Smooth muscle cell (in vitro differentiated cells): ENCODE data around the gene SNX32. TPM values are rescaled to one million over a fixed set of nuclear protein-coding genes. Genes with fewer than 3 reads are reported as not detected.

ENCODE experiments used
- DNase-seq: peaks from one replicate; lab custom pipeline; 2025; ENCODE audit not compliant: unreplicated experiment; lab: John Stamatoyannopoulos, UW
- H2AFZ ChIP-seq: fragments of 200-600 bp; sonication (generic); 2 replicates; pipeline ENCODE4 v1.6.0; 2016; ENCODE audit warnings: antibody characterized with exemption, low read depth, mild to moderate bottlenecking
- H3F3A ChIP-seq: fragments of 200-600 bp; sonication (generic); 2 replicates; pipeline ENCODE4 v1.6.0; 2017; ENCODE audit warnings: antibody characterized with exemption, low read depth
- H3K27ac ChIP-seq: fragments of 200-600 bp; sonication (generic); 2 replicates; pipeline ENCODE4 v1.5.1; 2016; ENCODE audit warnings: low read depth, mild to moderate bottlenecking
- H3K27me3 ChIP-seq: fragments of 200-600 bp; sonication (generic); 2 replicates; pipeline ENCODE4 v1.6.1; 2016; ENCODE audit warnings: low read depth, mild to moderate bottlenecking
- H3K36me3 ChIP-seq: fragments of 200-600 bp; sonication (generic); 2 replicates; pipeline ENCODE4 v1.5.1; 2016; ENCODE audit warnings: low read depth
- H3K4me1 ChIP-seq: fragments of 200-600 bp; sonication (generic); 2 replicates; pipeline ENCODE4 v1.5.1; 2016; ENCODE audit warnings: low read depth
- H3K4me2 ChIP-seq: fragments of 200-600 bp; sonication (generic); 2 replicates; pipeline ENCODE4 v1.6.0; 2016; ENCODE audit warnings: mild to moderate bottlenecking
- H3K4me3 ChIP-seq: fragments of 200-600 bp; sonication (generic); 2 replicates; pipeline ENCODE4 v1.5.1; 2016; ENCODE audit warnings: mild to moderate bottlenecking
- H3K79me2 ChIP-seq: fragments of 200-600 bp; sonication (generic); 2 replicates; pipeline ENCODE4 v1.6.0; 2016; ENCODE audit warnings: low read depth, mild to moderate bottlenecking
- H3K9ac ChIP-seq: fragments of 200-600 bp; sonication (generic); 2 replicates; pipeline ENCODE4 v1.6.0; 2016; ENCODE audit warnings: low read depth
- H3K9me3 ChIP-seq: fragments of 200-600 bp; sonication (generic); replicated peaks from 2 replicates; pipeline ENCODE4 v1.5.1; 2016; ENCODE audit warnings: low read depth
- H4K20me1 ChIP-seq: fragments of 200-600 bp; sonication (generic); 2 replicates; pipeline ENCODE4 v1.6.0; 2016; ENCODE audit warnings: low read depth
- WGBS: methylation state at CpG from one replicate; pipeline ENCODE4 v1.1.7; 2016; ENCODE audit warnings: low lambda C conversion rate; 5-methylcytosine and 5-hydroxymethylcytosine counted together
- polyA plus RNA-seq: library from polyadenylated mRNA; unstranded; fragments of >200 nt; fragmentation: Nextera tagmentation; extraction: Ambion mirVana; gene quantifications from 2 replicates; pipeline ENCODE4 v1.2.1, GENCODE V29; 2016
- total RNA-seq: library from RNA; depleted of rRNA; stranded (reverse); fragments of >200 nt; gene quantifications from 2 replicates; pipeline ENCODE4 v1.2.3, GENCODE V29; 2014
- TF ChIP-seq, protein P1 (sequence below): fragments of 200-600 bp; sonication (generic); IDR thresholded peaks from 2 replicates; pipeline ENCODE4 v1.5.1; 2017; ENCODE audit warnings: borderline replicate concordance, mild to moderate bottlenecking, antibody characterized with exemption; ENCODE audit not compliant: insufficient read depth, poor library complexity, severe bottlenecking

The SNX32 gene
- total and polyA plus RNA-seq, 2 experiments from 2014 or later, result 1.1 to 1.2 TPM

DNA sequence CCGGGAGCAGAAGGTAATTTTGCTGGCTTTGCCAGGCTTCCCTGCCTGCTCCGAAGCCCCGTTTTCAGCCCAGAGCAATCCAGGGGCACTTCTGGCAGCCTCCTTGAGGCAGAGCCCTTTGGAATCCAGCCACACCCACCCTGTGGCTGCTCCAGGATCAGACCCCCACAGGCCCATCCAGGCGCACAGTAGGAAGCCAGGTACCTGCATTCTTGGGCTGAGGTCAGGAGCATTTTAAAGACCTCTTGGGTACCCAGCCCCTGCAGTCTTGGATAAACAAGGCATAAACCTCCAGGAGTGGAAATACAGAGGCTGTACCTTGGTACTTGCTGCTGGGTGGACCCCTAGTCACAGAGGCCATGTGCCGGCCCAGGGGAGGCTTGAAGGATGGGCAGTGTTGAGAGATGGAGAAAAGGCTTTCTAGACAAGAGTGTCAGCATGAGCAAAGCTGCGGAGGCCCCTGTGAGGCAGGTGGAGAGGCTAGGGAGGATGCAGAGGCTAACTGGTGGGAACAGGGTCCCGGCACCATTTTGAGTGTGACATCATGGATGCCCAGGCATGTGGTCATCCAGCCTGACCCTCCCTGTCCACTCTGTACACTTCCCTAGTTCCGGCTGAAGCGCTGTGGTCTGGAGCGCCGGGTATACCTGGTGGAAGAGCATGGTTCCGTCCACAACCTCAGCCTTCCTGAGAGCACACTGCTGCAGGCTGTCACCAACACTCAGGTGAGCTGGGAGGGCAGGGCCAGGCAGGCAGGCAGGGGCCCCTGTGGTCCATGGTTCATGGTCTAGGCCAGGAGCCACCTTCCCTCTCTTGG lies 30.3 kb downstream of the SNX32 start:
- H3K27me3 ChIP-seq, result no peaks in the 10 kb centered on the region
- no peak overlapping the region for H3K4me3 ChIP-seq
- DNase-seq, result no peak
- H3K27ac ChIP-seq, result no peak overlapping the region
- no peak overlapping the region for H3K9ac ChIP-seq
- H3K36me3 ChIP-seq, result no peaks in the 10 kb centered on the region
- no peak overlapping the region for H2AFZ ChIP-seq
- peaks cover 8% of the 10 kb centered on the region for H3K4me1 ChIP-seq
- TF ChIP-seq, protein P1, sequence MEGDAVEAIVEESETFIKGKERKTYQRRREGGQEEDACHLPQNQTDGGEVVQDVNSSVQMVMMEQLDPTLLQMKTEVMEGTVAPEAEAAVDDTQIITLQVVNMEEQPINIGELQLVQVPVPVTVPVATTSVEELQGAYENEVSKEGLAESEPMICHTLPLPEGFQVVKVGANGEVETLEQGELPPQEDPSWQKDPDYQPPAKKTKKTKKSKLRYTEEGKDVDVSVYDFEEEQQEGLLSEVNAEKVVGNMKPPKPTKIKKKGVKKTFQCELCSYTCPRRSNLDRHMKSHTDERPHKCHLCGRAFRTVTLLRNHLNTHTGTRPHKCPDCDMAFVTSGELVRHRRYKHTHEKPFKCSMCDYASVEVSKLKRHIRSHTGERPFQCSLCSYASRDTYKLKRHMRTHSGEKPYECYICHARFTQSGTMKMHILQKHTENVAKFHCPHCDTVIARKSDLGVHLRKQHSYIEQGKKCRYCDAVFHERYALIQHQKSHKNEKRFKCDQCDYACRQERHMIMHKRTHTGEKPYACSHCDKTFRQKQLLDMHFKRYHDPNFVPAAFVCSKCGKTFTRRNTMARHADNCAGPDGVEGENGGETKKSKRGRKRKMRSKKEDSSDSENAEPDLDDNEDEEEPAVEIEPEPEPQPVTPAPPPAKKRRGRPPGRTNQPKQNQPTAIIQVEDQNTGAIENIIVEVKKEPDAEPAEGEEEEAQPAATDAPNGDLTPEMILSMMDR, result no peak
- H3K9me3 ChIP-seq, result no peaks in the 10 kb centered on the region
- peaks cover 46% of the 10 kb centered on the region for H4K20me1 ChIP-seq
- 88% methylated on average over 12 of the region's 12 CpGs for WGBS
- H3F3A ChIP-seq, result peaks cover 58% of the 10 kb centered on the region
- H3K4me2 ChIP-seq, result no peak overlapping the region
- H3K79me2 ChIP-seq, result peaks cover 27% of the 10 kb centered on the region

DNA sequence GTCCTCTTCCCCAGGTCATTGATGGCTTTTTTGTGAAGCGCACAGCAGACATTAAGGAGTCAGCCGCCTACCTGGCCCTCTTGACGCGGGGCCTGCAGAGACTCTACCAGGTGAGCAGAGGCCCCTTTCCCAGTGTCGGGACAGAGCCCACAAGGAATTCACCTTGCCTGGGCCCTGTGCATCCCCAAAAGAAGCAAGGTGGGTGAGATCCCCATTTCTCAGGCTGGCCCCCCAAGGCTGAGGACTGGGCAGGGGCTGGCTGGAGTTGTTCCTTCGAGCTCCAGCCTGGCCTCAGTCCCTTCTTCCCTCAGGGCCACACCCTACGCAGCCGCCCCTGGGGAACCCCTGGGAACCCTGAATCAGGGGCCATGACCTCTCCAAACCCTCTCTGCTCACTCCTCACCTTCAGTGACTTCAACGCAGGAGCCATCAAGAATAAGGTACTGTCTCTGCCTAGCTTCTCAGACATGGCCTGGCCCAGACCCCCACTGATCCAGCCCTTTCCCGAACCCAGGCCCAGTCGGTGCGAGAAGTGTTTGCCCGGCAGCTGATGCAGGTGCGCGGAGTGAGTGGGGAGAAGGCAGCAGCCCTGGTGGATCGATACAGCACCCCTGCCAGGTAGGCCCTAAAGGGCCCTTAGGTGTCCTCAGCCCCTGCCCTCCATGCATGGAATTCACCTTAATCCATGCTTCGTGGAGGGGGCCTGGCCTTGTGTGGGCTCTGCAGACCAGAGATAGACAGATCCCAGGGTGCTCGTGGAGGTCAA lies 31.1 kb downstream of the SNX32 start:
- H3K79me2 ChIP-seq, result peaks cover 27% of the 10 kb centered on the region
- WGBS, result 92% methylated on average over 18 of the region's 18 CpGs
- H3K27ac ChIP-seq, result no peak overlapping the region
- no peak for DNase-seq
- no peak overlapping the region for H3K4me2 ChIP-seq
- TF ChIP-seq, protein P1, result no peak
- no peaks in the 10 kb centered on the region for H3K36me3 ChIP-seq
- H4K20me1 ChIP-seq, result peaks cover 46% of the 10 kb centered on the region
- no peak overlapping the region for H2AFZ ChIP-seq
- H3F3A ChIP-seq, result peaks cover 54% of the 10 kb centered on the region
- no peaks in the 10 kb centered on the region for H3K9me3 ChIP-seq
- no peaks in the 10 kb centered on the region for H3K27me3 ChIP-seq
- H3K4me1 ChIP-seq, result peaks cover 8% of the 10 kb centered on the region
- no peak overlapping the region for H3K9ac ChIP-seq
- no peak overlapping the region for H3K4me3 ChIP-seq

- H3K79me2 ChIP-seq, result peaks cover 27% of the 10 kb centered on the region
- H3K9me3 ChIP-seq, result no peaks in the 10 kb centered on the region
- no peak overlapping the region for H3K9ac ChIP-seq
- no peak for DNase-seq
- no peak overlapping the region for H3K4me3 ChIP-seq
- peaks cover 51% of the 10 kb centered on the region for H3F3A ChIP-seq
- H3K4me2 ChIP-seq, result no peak overlapping the region
- H4K20me1 ChIP-seq, result peaks cover 46% of the 10 kb centered on the region
- 94% methylated on average over 9 of the region's 9 CpGs for WGBS
- no peak overlapping the region for H2AFZ ChIP-seq
- peaks cover 8% of the 10 kb centered on the region for H3K4me1 ChIP-seq
- no peaks in the 10 kb centered on the region for H3K36me3 ChIP-seq
- H3K27ac ChIP-seq, result no peak overlapping the region
- TF ChIP-seq, protein P1, result no peak
- H3K27me3 ChIP-seq, result no peaks in the 10 kb centered on the region
These were observed 31.9 kb downstream of the SNX32 start for GRCh38 chr11:65865550-65866172.
